Keratinocyte (primary cell): ENCODE data around the gene OR51E2. TPM values are rescaled to one million over a fixed set of nuclear protein-coding genes. Genes with fewer than 3 reads are reported as not detected.

Source experiments
- DNase-seq: peaks from one replicate; pipeline ENCODE4 v3.0.0-alpha.2; 2011; ENCODE audit warnings: low read depth, missing footprints, low spot score
- FAIRE-seq: peaks from 2 replicates; lab custom pipeline; 2011; peaks lifted over from hg19 to GRCh38; lab: Jason Lieb, UNC
- H2AFZ ChIP-seq: 2 replicates; pipeline ENCODE4 v1.6.0; 2012; ENCODE audit warnings: low read length, control low read depth, inconsistent platforms; ENCODE audit not compliant: control insufficient read depth
- H3K27ac ChIP-seq: 2 replicates; pipeline ENCODE4 v1.5.1; 2011; ENCODE audit warnings: low read length; ENCODE audit not compliant: control insufficient read depth, insufficient read depth
- H3K27me3 ChIP-seq: 3 replicates; pipeline ENCODE4 v1.6.0; 2011; ENCODE audit warnings: low read length; ENCODE audit not compliant: control insufficient read depth, insufficient read depth; ENCODE audit errors: extremely low read depth
- H3K36me3 ChIP-seq, 2 experiments: 2 replicates in 1 of 2; 3 replicates in 1 of 2; pipeline ENCODE4 v1.5.1; 2011; ENCODE audit warnings: low read length in 2 of 2, mild to moderate bottlenecking in 1 of 2; ENCODE audit not compliant: control insufficient read depth in 2 of 2, insufficient read depth in 2 of 2; ENCODE audit errors: extremely low read depth in 1 of 2
- H3K4me1 ChIP-seq: 3 replicates; pipeline ENCODE4 v1.5.1; 2011; ENCODE audit warnings: low read length; ENCODE audit not compliant: control insufficient read depth, insufficient read depth; ENCODE audit errors: extremely low read depth
- H3K4me2 ChIP-seq: 3 replicates; pipeline ENCODE4 v1.6.0; 2011; ENCODE audit warnings: low read depth, low read length; ENCODE audit not compliant: control insufficient read depth, insufficient read depth; ENCODE audit errors: extremely low read depth
- H3K4me3 ChIP-seq, 3 experiments: fragments of 200-600 bp in 1 of 3; sonication (generic) in 1 of 3; 2 replicates in 2 of 3; 3 replicates in 1 of 3; pipeline ENCODE4 v1.5.1; 2011 to 2016; ENCODE audit warnings: low read length in 3 of 3, mild to moderate bottlenecking in 3 of 3, control low read depth in 2 of 3, inconsistent platforms in 1 of 3, low read depth in 1 of 3, mixed read lengths in 1 of 3, mixed run types in 1 of 3, moderate library complexity in 1 of 3; ENCODE audit not compliant: control insufficient read depth in 2 of 3, insufficient read depth in 2 of 3; ENCODE audit errors: extremely low read depth in 1 of 3
- H3K79me2 ChIP-seq: 2 replicates; pipeline ENCODE4 v1.6.0; 2012; ENCODE audit warnings: low read length; ENCODE audit not compliant: control insufficient read depth, insufficient read depth
- H3K9ac ChIP-seq: 3 replicates; pipeline ENCODE4 v1.6.0; 2011; ENCODE audit warnings: low read length; ENCODE audit not compliant: control insufficient read depth, insufficient read depth; ENCODE audit errors: extremely low read depth
- H3K9me1 ChIP-seq: 3 replicates; pipeline ENCODE4 v1.6.0; 2011; ENCODE audit warnings: low read length; ENCODE audit not compliant: control insufficient read depth, insufficient read depth; ENCODE audit errors: extremely low read depth
- H3K9me3 ChIP-seq: 2 replicates; pipeline ENCODE4 v1.5.1; 2012; ENCODE audit warnings: low read depth, low read length; ENCODE audit not compliant: control insufficient read depth
- H4K20me1 ChIP-seq: 3 replicates; pipeline ENCODE4 v1.6.0; 2011; ENCODE audit warnings: low read length; ENCODE audit not compliant: control insufficient read depth, insufficient read depth; ENCODE audit errors: extremely low read depth
- EZH2 ChIP-seq: IDR thresholded peaks from one replicate; pipeline ENCODE4 v1.6.1; 2012; ENCODE audit warnings: inconsistent platforms, mild to moderate bottlenecking, low read length, moderate library complexity
- dilution Hi-C: fragments of 300-500 bp; cut with MboI; formaldehyde crosslinking; loops from one replicate; pipeline ENCODE4 v1.7.0; 2020; ENCODE audit warnings: low sequenced_read_pairs; ENCODE audit not compliant: extremely low pct_ligation_motif_present
- polyA plus RNA-seq, 5 experiments: library from polyadenylated mRNA; depleted of rRNA in 3 of 5; stranded (reverse) in 3 of 5; stranded (forward) in 1 of 5; unstranded in 1 of 5; fragments of >200 nt; gene quantifications; 1 replicate in 1 of 5; 2 replicates in 3 of 5; 3 replicates in 1 of 5; pipeline versions ENCODE4 v1.2.1 to v1.2.3, GENCODE V29; 2011 to 2012; ENCODE audit warnings: missing spikeins in 2 of 5, low read depth in 1 of 5, low replicate concordance in 1 of 5
- TF ChIP-seq, protein P1 (sequence below), 3 experiments: IDR thresholded peaks in 1 of 3; conservative IDR thresholded peaks in 1 of 3; optimal IDR thresholded peaks in 1 of 3; 2 replicates in 2 of 3; 3 replicates in 1 of 3; pipeline versions ENCODE3 to v1.5.1; 2011; ENCODE audit warnings: low read length in 3 of 3, mild to moderate bottlenecking in 3 of 3, moderate library complexity in 2 of 3, control low read depth in 1 of 3, inconsistent platforms in 1 of 3; ENCODE audit not compliant: insufficient read depth in 2 of 3; ENCODE audit errors: extremely low read depth in 1 of 3

Gene OR51E2
- polyA plus RNA-seq, 1 donor (not counting 4 experiments of a cell fraction or from before 2014, with no cell fraction given), result 0.03 TPM

DNA sequence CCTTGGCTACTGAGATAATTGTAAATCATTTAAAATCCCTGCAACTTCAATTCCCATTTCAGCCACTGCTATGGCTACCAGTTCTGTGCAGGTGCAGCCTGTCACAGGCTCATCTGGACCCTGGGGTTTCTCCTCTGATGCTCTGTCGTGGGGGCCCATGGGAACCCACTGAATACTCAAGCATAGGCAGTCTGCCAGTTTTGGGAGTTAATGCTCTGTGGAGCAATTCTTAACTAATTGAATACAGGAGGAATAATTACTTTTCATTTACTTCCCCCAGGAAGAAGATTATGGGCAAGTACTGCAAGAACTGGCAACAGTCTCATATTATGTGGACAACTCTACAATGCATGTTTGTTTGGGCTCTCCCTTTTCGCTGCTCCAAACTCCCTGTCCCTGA lies 25.9 kb downstream of the OR51E2 start:
- Histone ChIP-seq H2AFZ (no peak overlapping the region), H3K4me1 (peaks cover 2% of the 10 kb centered on the region), H3K4me2 (no peak overlapping the region), H3K79me2 (no peaks in the 10 kb centered on the region), H3K27ac (no peak overlapping the region), H3K9me3 (no peaks in the 10 kb centered on the region), H3K9ac (no peak overlapping the region), H4K20me1 (no peaks in the 10 kb centered on the region), H3K27me3 (no peaks in the 10 kb centered on the region), H3K36me3 (no peaks in the 10 kb centered on the region), H3K4me3 (no peak overlapping the region), H3K9me1 (no peaks in the 10 kb centered on the region)
- dilution Hi-C loops, result no loop called here
- no peak for TF ChIP-seq EZH2
- TF ChIP-seq, protein P1, sequence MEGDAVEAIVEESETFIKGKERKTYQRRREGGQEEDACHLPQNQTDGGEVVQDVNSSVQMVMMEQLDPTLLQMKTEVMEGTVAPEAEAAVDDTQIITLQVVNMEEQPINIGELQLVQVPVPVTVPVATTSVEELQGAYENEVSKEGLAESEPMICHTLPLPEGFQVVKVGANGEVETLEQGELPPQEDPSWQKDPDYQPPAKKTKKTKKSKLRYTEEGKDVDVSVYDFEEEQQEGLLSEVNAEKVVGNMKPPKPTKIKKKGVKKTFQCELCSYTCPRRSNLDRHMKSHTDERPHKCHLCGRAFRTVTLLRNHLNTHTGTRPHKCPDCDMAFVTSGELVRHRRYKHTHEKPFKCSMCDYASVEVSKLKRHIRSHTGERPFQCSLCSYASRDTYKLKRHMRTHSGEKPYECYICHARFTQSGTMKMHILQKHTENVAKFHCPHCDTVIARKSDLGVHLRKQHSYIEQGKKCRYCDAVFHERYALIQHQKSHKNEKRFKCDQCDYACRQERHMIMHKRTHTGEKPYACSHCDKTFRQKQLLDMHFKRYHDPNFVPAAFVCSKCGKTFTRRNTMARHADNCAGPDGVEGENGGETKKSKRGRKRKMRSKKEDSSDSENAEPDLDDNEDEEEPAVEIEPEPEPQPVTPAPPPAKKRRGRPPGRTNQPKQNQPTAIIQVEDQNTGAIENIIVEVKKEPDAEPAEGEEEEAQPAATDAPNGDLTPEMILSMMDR (optimal IDR thresholded peaks at IDR 0.05 in 1 of 3, IDR thresholded peaks at IDR 0.05 in 1 of 3, conservative IDR thresholded peaks at IDR 0.05 in 1 of 3; ENCODE audit: extremely low read depth in 1 of 3, insufficient read depth in 2 of 3, low read length in 3 of 3), result no peak
- FAIRE-seq (no peak), DNase-seq (no peak)

DNA sequence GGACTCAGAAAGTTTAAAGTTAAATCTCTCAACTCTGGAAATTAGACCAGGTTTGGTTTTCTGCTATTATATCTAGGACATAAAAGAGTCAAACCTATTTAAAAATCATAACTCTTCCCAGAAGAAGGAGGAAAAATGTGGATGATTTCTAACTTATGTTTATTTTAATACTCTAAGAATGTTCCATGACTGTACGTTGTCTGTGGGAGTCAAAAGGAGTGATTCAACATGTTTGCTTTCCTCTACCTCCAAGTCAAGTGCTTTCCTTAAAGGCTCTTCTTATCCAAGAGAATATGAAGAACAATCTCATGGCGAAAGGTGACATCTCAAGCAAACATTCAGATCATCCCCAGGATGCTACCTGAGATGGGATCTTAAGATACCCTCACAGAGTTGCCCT lies 32.2 kb downstream of the OR51E2 start:
- Histone ChIP-seq H3K4me1 (no peaks in the 10 kb centered on the region), H4K20me1 (no peaks in the 10 kb centered on the region), H3K4me2 (no peak overlapping the region), H3K9me3 (no peaks in the 10 kb centered on the region), H2AFZ (no peak overlapping the region), H3K27ac (no peak overlapping the region), H3K4me3 (no peak overlapping the region), H3K9me1 (no peaks in the 10 kb centered on the region), H3K36me3 (no peaks in the 10 kb centered on the region), H3K79me2 (no peaks in the 10 kb centered on the region), H3K9ac (no peak overlapping the region), H3K27me3 (no peaks in the 10 kb centered on the region)
- no peak for DNase-seq
- TF ChIP-seq EZH2, result no peak
- TF ChIP-seq, protein P1 (optimal IDR thresholded peaks at IDR 0.05 in 1 of 3, IDR thresholded peaks at IDR 0.05 in 1 of 3, conservative IDR thresholded peaks at IDR 0.05 in 1 of 3; ENCODE audit: extremely low read depth in 1 of 3, insufficient read depth in 2 of 3, low read length in 3 of 3), result no peak
- no peak for FAIRE-seq
- dilution Hi-C loops, result no loop called here
